ENCODE data around the gene GULP1.

DNA sequence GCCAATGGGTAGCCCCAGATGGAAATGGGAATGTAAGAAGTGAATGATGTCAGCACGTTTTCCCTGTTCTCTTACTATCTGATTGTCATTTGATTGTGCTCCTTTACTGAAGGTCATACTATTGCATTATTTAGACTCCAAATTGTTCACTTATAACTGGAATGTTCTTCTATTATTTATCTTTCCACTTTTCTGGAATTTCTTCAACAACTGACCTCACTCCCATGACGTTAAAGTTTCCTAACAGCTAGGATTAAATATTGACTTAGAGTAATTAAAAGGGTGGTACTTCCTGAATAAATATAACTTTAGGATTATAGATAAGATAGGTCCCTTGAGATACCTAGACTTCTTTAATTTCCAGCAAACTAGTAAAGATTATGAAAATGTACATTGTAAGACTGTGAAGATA is 10.9 kb upstream of the GULP1 start:
- TF ChIP-seq, protein P1, sequence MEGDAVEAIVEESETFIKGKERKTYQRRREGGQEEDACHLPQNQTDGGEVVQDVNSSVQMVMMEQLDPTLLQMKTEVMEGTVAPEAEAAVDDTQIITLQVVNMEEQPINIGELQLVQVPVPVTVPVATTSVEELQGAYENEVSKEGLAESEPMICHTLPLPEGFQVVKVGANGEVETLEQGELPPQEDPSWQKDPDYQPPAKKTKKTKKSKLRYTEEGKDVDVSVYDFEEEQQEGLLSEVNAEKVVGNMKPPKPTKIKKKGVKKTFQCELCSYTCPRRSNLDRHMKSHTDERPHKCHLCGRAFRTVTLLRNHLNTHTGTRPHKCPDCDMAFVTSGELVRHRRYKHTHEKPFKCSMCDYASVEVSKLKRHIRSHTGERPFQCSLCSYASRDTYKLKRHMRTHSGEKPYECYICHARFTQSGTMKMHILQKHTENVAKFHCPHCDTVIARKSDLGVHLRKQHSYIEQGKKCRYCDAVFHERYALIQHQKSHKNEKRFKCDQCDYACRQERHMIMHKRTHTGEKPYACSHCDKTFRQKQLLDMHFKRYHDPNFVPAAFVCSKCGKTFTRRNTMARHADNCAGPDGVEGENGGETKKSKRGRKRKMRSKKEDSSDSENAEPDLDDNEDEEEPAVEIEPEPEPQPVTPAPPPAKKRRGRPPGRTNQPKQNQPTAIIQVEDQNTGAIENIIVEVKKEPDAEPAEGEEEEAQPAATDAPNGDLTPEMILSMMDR (IDR thresholded peaks at IDR 0.05) = no peak
- TF ChIP-seq POLR2A (IDR thresholded peaks at IDR 0.05) = no peak
